HepG2 (cell line): ENCODE results near the gene CYSLTR1. TPM values are rescaled to one million over a fixed set of nuclear protein-coding genes. Genes with fewer than 3 reads are reported as not detected.

ENCODE experiments used
- ATAC-seq: fragments of 200-7000 bp; cut with Tn5 transposase; 3 replicates; pipeline ENCODE4 v1.9.1; 2020; ENCODE audit warnings: mild to moderate bottlenecking, moderate library complexity
- BruUV-seq: library from RNA; stranded (reverse); fragments of 400-500 nt; replicated peaks from 2 replicates; lab custom pipeline; 2021; lab: Mats Ljungman, UMichigan
- CTCF ChIA-PET: fragments of 300-600 bp; formaldehyde crosslinking; extraction: SDS; loops from one replicate; lab custom pipeline; 2021; ENCODE audit warnings: low total read pairs, inconsistent platforms, low intra/inter-chr PET ratio; lab: Yijun Ruan, JAX
- POLR2A ChIA-PET: fragments of 350-600 bp; sonication (Branson Sonifier 250); formaldehyde crosslinking; loops from one replicate; lab custom pipeline; 2020; ENCODE audit warnings: antibody characterized with exemption, inconsistent platforms; lab: Yijun Ruan, JAX
- DNase-seq: peaks from one replicate; pipeline ENCODE4 v3.0.0-alpha.2; 2015; ENCODE audit warnings: low spot score
- FAIRE-seq: peaks from 3 replicates; lab custom pipeline; 2011; peaks lifted over from hg19 to GRCh38; lab: Jason Lieb, UNC
- H2AFZ ChIP-seq: one replicate; pipeline ENCODE4 v1.6.1; 2011; ENCODE audit warnings: low read length, inconsistent platforms
- H3K27ac ChIP-seq: fragments of 300-600 bp; 3 replicates; pipeline ENCODE4 v1.8.0; 2011; ENCODE audit warnings: mixed run types, mild to moderate bottlenecking, mixed read lengths, low read length, inconsistent platforms; ENCODE audit not compliant: insufficient read depth; ENCODE audit errors: extremely low read length
- H3K27me3 ChIP-seq, 2 experiments: fragments of 200-600 bp in 1 of 2; 2 replicates in 1 of 2; 3 replicates in 1 of 2; pipeline versions ENCODE4 v1.6.0 to v1.8.0; 2011; ENCODE audit warnings: low read length in 2 of 2, mild to moderate bottlenecking in 2 of 2, moderate library complexity in 2 of 2, inconsistent platforms in 1 of 2; ENCODE audit not compliant: insufficient read depth in 2 of 2, control insufficient read depth in 1 of 2
- H3K36me3 ChIP-seq, 2 experiments: fragments of 200-600 bp in 1 of 2; replicated peaks in 1 of 2; 2 replicates in 1 of 2; 3 replicates in 1 of 2; pipeline versions ENCODE4 v1.5.1 to v1.8.0; 2011; ENCODE audit warnings: low read length in 2 of 2, inconsistent platforms in 1 of 2; ENCODE audit not compliant: insufficient read depth in 2 of 2, control insufficient read depth in 1 of 2
- H3K4me1 ChIP-seq: 2 replicates; pipeline ENCODE4 v1.5.1; 2012; ENCODE audit warnings: low read length, inconsistent platforms; ENCODE audit not compliant: insufficient read depth
- H3K4me2 ChIP-seq: 2 replicates; pipeline ENCODE4 v1.6.0; 2011; ENCODE audit warnings: low read depth, low read length, inconsistent platforms
- H3K4me3 ChIP-seq, 3 experiments: fragments of 200-600 bp in 1 of 3; sonication (generic), shearing (Covaris generic) in 1 of 3; replicated peaks in 1 of 3; 2 replicates each; pipeline ENCODE4 v1.5.1; 2011 to 2016; ENCODE audit warnings: low read length in 3 of 3, inconsistent platforms in 2 of 3, low read depth in 2 of 3, mild to moderate bottlenecking in 2 of 3, control low read depth in 1 of 3, mixed read lengths in 1 of 3; ENCODE audit not compliant: insufficient read depth in 1 of 3
- H3K79me2 ChIP-seq: one replicate; pipeline ENCODE4 v1.6.1; 2011; ENCODE audit warnings: low read length, inconsistent platforms; ENCODE audit not compliant: insufficient read depth
- H3K9ac ChIP-seq: 2 replicates; pipeline ENCODE4 v1.6.0; 2011; ENCODE audit warnings: mild to moderate bottlenecking, low read depth, low read length, inconsistent platforms; ENCODE audit not compliant: insufficient read depth
- H3K9me3 ChIP-seq: 2 replicates; pipeline ENCODE4 v1.5.1; 2012; ENCODE audit warnings: mild to moderate bottlenecking, low read length
- H4K20me1 ChIP-seq: 2 replicates; pipeline ENCODE4 v1.6.0; 2011; ENCODE audit warnings: inconsistent platforms, mild to moderate bottlenecking, low read length, moderate library complexity; ENCODE audit not compliant: insufficient read depth
- FOXP1 ChIP-seq, 2 experiments: fragments of 450-650 bp in 1 of 2; IDR thresholded peaks; 2 replicates each; pipeline ENCODE4 v1.6.1; 2017 to 2018; ENCODE audit warnings: antibody characterized with exemption in 1 of 2
- HNRNPL ChIP-seq: fragments of 200-400 bp; formaldehyde crosslinking; IDR thresholded peaks from 2 replicates; pipeline ENCODE4 v1.6.1; 2017; ENCODE audit warnings: mild to moderate bottlenecking, low read depth, low read length
- SMAD9 ChIP-seq: sonication (generic); formaldehyde crosslinking; IDR thresholded peaks from 2 replicates; pipeline ENCODE4 v1.5.1; 2020; ENCODE audit warnings: mild to moderate bottlenecking, missing genetic modification reagents
- ZNF136 ChIP-seq: sonication (generic); formaldehyde crosslinking; IDR thresholded peaks from 2 replicates; pipeline ENCODE4 v1.8.1; 2022; ENCODE audit warnings: low read depth, mild to moderate bottlenecking, moderate library complexity, missing genetic modification reagents
- ZNF614 ChIP-seq: IDR thresholded peaks from 2 replicates; pipeline ENCODE4 v1.6.1; 2018; ENCODE audit warnings: missing biosample characterization, missing genetic modification reagents, inconsistent platforms, borderline replicate concordance
- ZNF615 ChIP-seq: sonication (generic); formaldehyde crosslinking; IDR thresholded peaks from 2 replicates; pipeline ENCODE4 v1.5.0; 2020; ENCODE audit warnings: mild to moderate bottlenecking, missing genetic modification reagents, borderline replicate concordance
- ZNF687 ChIP-seq: sonication (generic); formaldehyde crosslinking; IDR thresholded peaks from 2 replicates; pipeline ENCODE4 v1.5.1; 2020; ENCODE audit warnings: mild to moderate bottlenecking, missing genetic modification reagents, moderate library complexity
- ZNF782 ChIP-seq: sonication (generic); formaldehyde crosslinking; IDR thresholded peaks from 2 replicates; pipeline ENCODE4 v1.4.0; 2020; ENCODE audit warnings: missing genetic modification reagents, mild to moderate bottlenecking, borderline replicate concordance
- in situ Hi-C: cut with HindIII; loops from 2 replicates; pipeline ENCODE4 v1.10.0; 2017; ENCODE audit warnings: low pct_unique_long_range_greater_than_20kb; ENCODE audit not compliant: extremely low pct_ligation_motif_present
- intact Hi-C: fragments of 100-400 bp; cut with micrococcal nuclease; formaldehyde crosslinking; loops from one replicate; pipeline ENCODE4 v1.10.0; 2022; ENCODE audit not compliant: unreplicated experiment
- polyA plus RNA-seq, 8 experiments: library from polyadenylated mRNA; depleted of rRNA in 3 of 8; stranded (reverse) in 7 of 8; unstranded in 1 of 8; fragments of >200 nt; fragmentation: Illumina TruSeq in 4 of 8; extraction: Trizol in 4 of 8; gene quantifications; 2 replicates each; pipeline versions ENCODE4 v1.2.1 to v1.2.3, GENCODE V29; 2011 to 2016; ENCODE audit warnings: low read depth in 4 of 8, missing spikeins in 1 of 8, mixed read lengths in 1 of 8; ENCODE audit not compliant: insufficient read depth in 1 of 8
- total RNA-seq, 5 experiments: library from RNA; depleted of rRNA; stranded (reverse); fragments of >200 nt; fragmentation: Illumina TruSeq; extraction: Trizol; gene quantifications; 2 replicates each; pipeline ENCODE4 v1.2.3, GENCODE V29; 2016; ENCODE audit warnings: low read depth in 1 of 5

Gene CYSLTR1
- total and polyA plus RNA-seq, 2 of the 13 experiments (the other 11 are each of a cell fraction or from before 2014, with no cell fraction given): not detected

- no TSS peak for BruUV-seq
- Histone ChIP-seq H3K4me1 (no peaks in the 10 kb centered on the region), H3K27ac (no peak overlapping the region), H2AFZ (no peak overlapping the region), H3K27me3 (no peaks in the 10 kb centered on the region), H3K4me3 (no peak overlapping the region), H3K36me3 (no peaks in the 10 kb centered on the region), H3K9ac (no peak overlapping the region), H3K9me3 (no peaks in the 10 kb centered on the region), H3K4me2 (no peak overlapping the region), H3K79me2 (no peaks in the 10 kb centered on the region), H4K20me1 (no peaks in the 10 kb centered on the region)
- DNase-seq: no peak
- in situ Hi-C loops (no loop called here), intact Hi-C loops (no loop called here)
- CTCF ChIA-PET: no interaction called here
- FAIRE-seq: no peak
- POLR2A ChIA-PET: no interaction called here
- ATAC-seq: no peak
- TF ChIP-seq ZNF136 (CRISPR knock-in tag): no peak
- no peak for TF ChIP-seq ZNF614 (CRISPR knock-in tag)
- TF ChIP-seq ZNF687 (CRISPR knock-in tag): no peak
- no peak for TF ChIP-seq ZNF615
- no peak for TF ChIP-seq SMAD9 (CRISPR knock-in tag)
- TF ChIP-seq FOXP1 (IDR thresholded peaks at IDR 0.05): no peak
- TF ChIP-seq FOXP1 (CRISPR knock-in tag; IDR thresholded peaks at IDR 0.05): no peak
- TF ChIP-seq ZNF782 (CRISPR knock-in tag): no peak
- no peak for TF ChIP-seq HNRNPL
These were observed 6.1 kb upstream of the CYSLTR1 start for GRCh38 chrX:78333521-78333920.
